ENCODE results near the gene ZNF546. TPM values are rescaled to one million over a fixed set of nuclear protein-coding genes. Genes with fewer than 3 reads are reported as not detected.
A peak's percentile ranks its signal among the peaks of the same experiment; 100 is the strongest.

Gene ZNF546
- total RNA-seq (1 to 10 TPM; 1.9 to 5.9 (median 3.6) TPM), polyA plus RNA-seq (1 to 10 TPM; 1.2 to 2.6 TPM)

DNA sequence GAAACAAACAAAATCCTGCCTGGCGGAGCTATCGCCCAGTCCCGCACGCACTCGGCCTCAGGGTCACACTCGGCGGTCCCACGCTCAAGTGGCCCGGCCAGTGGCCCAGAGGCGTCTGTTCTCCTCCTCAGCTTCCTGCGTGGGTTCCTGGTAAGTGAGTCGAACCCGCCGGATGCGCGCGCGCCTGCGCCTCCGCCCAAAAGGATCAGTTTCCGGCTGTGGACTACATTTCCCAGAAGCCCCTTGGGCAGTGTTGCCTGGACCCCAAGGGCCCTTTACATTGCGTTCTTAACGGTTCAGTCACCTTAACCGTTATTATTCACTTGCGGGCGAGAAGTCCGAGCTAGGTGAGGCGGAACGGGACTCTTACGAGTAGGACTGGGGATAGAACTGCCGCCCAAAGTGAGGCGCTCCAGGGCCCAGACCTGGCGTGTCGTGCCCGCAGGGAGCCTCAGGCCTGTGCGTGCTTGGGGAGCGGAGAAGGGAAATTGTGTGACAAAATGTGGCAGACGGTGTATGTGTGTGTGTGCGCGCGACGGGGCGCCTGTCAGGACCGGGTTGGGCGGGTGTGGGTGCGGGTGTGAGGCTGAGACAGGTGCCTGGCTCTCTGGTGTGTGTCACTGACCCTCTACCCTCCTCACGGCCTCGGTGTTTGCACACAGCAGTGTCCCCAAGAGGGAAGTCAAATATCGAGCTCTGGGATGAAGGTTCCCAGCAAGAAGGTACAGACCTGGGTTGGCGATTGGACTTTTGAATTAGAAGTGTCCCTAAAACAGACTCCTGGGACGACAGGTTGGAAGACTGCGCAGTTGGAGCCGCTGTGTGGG is at the start of gene ZNF546:
Gene ZNF546, plus strand, starts transcription at position 250 of the 827 bp plus-strand sequence. CDS start 1,267 bp downstream, outside the sequence.
- FAIRE-seq (no peak), ATAC-seq (peak; percentile 96 to 99 (median 98)), DNase-seq (peak; percentile 82 to 93 (median 88))
- 2 to 3% methylated on average over 53 of the region's 53 CpGs for WGBS, 2 donors
- no peaks in the 10 kb centered on the region for H3K27me3 ChIP-seq
- TF ChIP-seq, protein P1, sequence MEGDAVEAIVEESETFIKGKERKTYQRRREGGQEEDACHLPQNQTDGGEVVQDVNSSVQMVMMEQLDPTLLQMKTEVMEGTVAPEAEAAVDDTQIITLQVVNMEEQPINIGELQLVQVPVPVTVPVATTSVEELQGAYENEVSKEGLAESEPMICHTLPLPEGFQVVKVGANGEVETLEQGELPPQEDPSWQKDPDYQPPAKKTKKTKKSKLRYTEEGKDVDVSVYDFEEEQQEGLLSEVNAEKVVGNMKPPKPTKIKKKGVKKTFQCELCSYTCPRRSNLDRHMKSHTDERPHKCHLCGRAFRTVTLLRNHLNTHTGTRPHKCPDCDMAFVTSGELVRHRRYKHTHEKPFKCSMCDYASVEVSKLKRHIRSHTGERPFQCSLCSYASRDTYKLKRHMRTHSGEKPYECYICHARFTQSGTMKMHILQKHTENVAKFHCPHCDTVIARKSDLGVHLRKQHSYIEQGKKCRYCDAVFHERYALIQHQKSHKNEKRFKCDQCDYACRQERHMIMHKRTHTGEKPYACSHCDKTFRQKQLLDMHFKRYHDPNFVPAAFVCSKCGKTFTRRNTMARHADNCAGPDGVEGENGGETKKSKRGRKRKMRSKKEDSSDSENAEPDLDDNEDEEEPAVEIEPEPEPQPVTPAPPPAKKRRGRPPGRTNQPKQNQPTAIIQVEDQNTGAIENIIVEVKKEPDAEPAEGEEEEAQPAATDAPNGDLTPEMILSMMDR (IDR thresholded peaks at IDR 0.05) = no peak
- H3K9me3 ChIP-seq = no peaks in the 10 kb centered on the region
- peak within 1 kb of the TSS; percentile 67 to 80 (median 74) for H3K4me3 ChIP-seq
- H3K4me1 ChIP-seq = no peaks in the 10 kb centered on the region
- no peaks in the 10 kb centered on the region for H3K36me3 ChIP-seq
- intact Hi-C loops (cut with DNase I) = no loop called here
- peak within 1 kb of the TSS; percentile 62 to 73 (median 70) for H3K27ac ChIP-seq

- intact Hi-C loops (cut with DNase I) = no loop called here
- WGBS, 2 donors = 94 to 96% methylated on average over 2 of the region's 2 CpGs
- FAIRE-seq = no peak
Observed at GRCh38 chr19:39949026-39949747, 47.7 kb upstream of the ZNF546 start.

DNA sequence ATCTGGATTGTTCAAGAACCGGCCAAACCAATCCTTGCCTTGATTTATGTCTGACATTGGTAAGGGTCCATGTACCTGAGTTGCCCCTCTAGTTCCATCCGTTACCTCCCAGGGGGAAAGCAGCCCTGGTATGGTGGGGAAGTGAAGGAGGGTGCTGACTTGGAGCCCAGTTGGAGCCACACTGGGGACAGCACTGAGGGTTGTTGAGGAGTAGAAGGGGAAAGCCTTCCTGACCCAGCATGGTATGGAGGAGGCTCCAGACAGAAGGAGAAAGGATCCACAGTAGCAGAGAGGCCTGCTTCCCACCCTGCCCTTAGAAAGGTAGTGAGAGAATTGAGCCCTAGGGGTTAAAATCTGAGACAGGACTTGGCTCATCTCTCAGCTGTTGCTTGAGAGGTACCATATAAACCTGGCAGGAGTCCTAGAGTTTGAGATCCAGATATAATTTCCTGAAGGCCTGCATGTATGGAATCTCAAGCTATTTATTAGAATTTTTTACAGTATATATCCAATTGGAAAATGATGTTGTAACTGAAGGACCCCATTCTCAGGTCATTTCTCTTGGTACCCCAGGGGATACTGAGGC is 45.7 kb upstream of the ZNF546 start:
- no peak overlapping the region for H3K27ac ChIP-seq
- ATAC-seq = no peak
- DNase-seq = no peak
- H3K9me3 ChIP-seq = no peaks in the 10 kb centered on the region
- no peaks in the 10 kb centered on the region for H3K36me3 ChIP-seq
- no peaks in the 10 kb centered on the region for H3K27me3 ChIP-seq
- no peak for FAIRE-seq
- no peak overlapping the region for H3K4me3 ChIP-seq
- no peaks in the 10 kb centered on the region for H3K4me1 ChIP-seq
- intact Hi-C loops (cut with DNase I) = no loop called here
- TF ChIP-seq, protein P1 (IDR thresholded peaks at IDR 0.05) = no peak
- WGBS, 2 donors = 81 to 91% methylated on average over 2 of the region's 2 CpGs

More at GRCh38 chr19:39949026-39949747, 47.7 kb upstream of the ZNF546 start:
- TF ChIP-seq, protein P1 (IDR thresholded peaks at IDR 0.05) = no peak
- DNase-seq (peak in 1 of 6 donors; percentile 5), ATAC-seq (no peak)
- Histone ChIP-seq H3K4me1 (peaks cover 9 to 11% (median 11%) of the 10 kb centered on the region in 3 donors), H3K9me3 (no peaks in the 10 kb centered on the region), H3K4me3 (no peak overlapping the region), H3K27me3 (no peaks in the 10 kb centered on the region), H3K36me3 (no peaks in the 10 kb centered on the region), H3K27ac (no peak overlapping the region)

- DNase-seq (no peak), FAIRE-seq (no peak)
Observed at GRCh38 chr19:39951686-39952085, 45.2 kb upstream of the ZNF546 start.

More at GRCh38 chr19:39951686-39952085, 45.2 kb upstream of the ZNF546 start:
- H3K27me3 ChIP-seq = no peaks in the 10 kb centered on the region
- 57 to 75% methylated on average over 3 of the region's 3 CpGs for WGBS, 2 donors
- H3K9me3 ChIP-seq = no peaks in the 10 kb centered on the region
- no peaks in the 10 kb centered on the region for H3K36me3 ChIP-seq
- no peak overlapping the region for H3K27ac ChIP-seq
- intact Hi-C loops (cut with DNase I) = no loop called here
- TF ChIP-seq, protein P1 (IDR thresholded peaks at IDR 0.05) = no peak
- H3K4me3 ChIP-seq = no peak overlapping the region
- no peak for ATAC-seq
- no peaks in the 10 kb centered on the region for H3K4me1 ChIP-seq

Data from pancreas (tissue), 10 donors.